GM08714 (cell line): ENCODE results near the gene KPNA3.
"Not testable (repeated sequence)": the region's sequence is repeated elsewhere in the genome, so short reads cannot be mapped to it uniquely, and the experiment has no call there.

ENCODE experiments used
- H3K4me3 ChIP-seq: fragments of 200-500 bp; sonication (Bioruptor generic); 2 replicates; pipeline ENCODE4 v1.5.1; 2014; ENCODE audit warnings: mild to moderate bottlenecking, low read length, inconsistent platforms
- ZNF274 ChIP-seq: IDR thresholded peaks from 2 replicates; pipeline ENCODE4 v1.6.1; 2012; ENCODE audit warnings: mild to moderate bottlenecking, low read depth, low read length

KPNA3 gene

DNA sequence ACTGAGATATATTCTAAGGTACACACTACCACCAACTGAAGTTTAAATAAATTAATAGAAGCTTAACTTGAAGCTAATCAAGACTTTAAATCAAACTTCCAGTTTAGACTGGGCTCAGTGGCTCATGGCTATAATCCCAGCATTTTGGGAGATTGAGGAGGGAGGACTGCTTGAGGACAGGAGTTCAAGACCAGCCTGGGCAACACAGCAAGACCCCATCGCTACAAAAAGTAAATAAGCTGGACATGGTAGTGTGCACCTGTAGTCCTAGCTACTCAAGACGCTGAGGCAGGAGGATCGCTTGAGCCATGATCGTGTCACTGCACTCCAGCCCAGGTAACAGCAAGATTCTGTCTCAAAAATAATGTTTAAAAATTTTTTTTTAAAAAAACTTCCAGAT lies 8.6 kb downstream of the KPNA3 start:
- no peak overlapping the region for H3K4me3 ChIP-seq
- TF ChIP-seq ZNF274: no peak

- TF ChIP-seq ZNF274: no peak
- no peak overlapping the region for H3K4me3 ChIP-seq
Measured at GRCh38 chr13:49782784-49783183, 9.7 kb downstream of the KPNA3 start.

GRCh38 chr13:49781806-49782205 lies 10.7 kb downstream of the KPNA3 start:
- no peak for TF ChIP-seq ZNF274
- no peak overlapping the region for H3K4me3 ChIP-seq

- H3K4me3 ChIP-seq: no peak overlapping the region
- no peak for TF ChIP-seq ZNF274
Measured at GRCh38 chr13:49779721-49780120, 12.8 kb downstream of the KPNA3 start.

DNA sequence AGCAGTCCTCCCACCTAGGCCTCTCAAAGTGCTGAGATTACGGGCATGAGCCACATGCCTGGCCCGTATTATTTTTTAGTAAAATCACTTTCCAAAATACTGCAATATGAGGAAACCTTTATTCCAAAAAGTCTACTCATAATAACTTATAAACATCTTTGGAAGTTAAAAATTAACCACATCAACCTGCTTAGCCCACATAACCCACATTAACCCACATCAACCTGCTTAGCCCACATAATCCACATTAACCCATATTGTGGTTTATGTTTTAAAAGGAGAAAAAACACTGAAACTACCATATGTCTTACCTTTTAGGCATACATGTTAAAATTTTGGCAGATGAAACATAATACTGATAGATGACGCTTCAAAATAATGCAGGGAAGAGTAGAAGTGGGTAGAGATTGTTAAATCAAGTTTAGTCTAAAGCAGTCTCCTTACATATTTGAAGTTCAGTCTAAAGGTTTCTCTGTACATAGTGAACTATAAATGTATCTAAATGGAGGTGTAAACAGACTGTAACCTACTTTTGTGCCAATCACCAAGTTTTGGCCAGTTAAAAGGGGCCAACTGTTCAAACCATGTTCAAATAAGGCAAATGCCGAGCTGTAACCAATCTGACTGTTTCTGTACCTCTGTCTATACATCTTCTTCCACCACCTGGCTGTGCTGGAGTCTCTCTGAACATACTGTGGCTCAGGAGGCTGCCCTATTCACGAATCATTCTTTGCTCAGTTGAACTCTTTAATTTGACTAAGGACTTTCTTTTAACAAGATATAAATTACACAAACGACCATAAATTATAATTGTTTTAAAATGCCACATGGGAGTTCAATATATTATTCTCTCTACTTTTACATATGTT lies 14.5 kb downstream of the KPNA3 start:
- no peak overlapping the region for H3K4me3 ChIP-seq
- TF ChIP-seq ZNF274: no peak

DNA sequence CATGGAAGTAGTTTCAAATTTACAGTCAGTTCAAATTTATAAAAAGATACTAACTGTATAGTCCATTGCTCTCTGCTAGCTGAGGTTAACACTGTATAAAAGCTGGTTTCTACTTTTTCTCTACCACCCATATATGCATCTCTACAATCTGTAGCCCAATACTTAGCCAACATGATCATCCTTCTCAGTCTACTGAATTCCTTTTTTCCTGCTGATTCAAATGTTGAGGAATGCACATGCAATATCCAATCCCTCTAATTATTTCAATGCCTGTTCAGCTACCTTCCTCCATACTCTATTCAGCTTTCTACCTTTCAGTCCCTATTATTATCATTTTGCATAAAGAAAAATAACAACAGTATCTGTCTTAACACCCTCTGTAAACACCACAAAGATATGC lies 15.6 kb downstream of the KPNA3 start:
- TF ChIP-seq ZNF274: no peak
- H3K4me3 ChIP-seq: no peak overlapping the region

GRCh38 chr13:49774376-49775005 lies 18.0 kb downstream of the KPNA3 start:
- H3K4me3 ChIP-seq: no peak overlapping the region
- no peak for TF ChIP-seq ZNF274

- TF ChIP-seq ZNF274: no peak
- H3K4me3 ChIP-seq: no peak overlapping the region
Measured at GRCh38 chr13:49772828-49773227, 19.7 kb downstream of the KPNA3 start.

- H3K4me3 ChIP-seq: not testable (repeated sequence)
Measured at GRCh38 chr13:49761811-49762210, 30.7 kb downstream of the KPNA3 start.

GRCh38 chr13:49760558-49760957 lies 31.9 kb downstream of the KPNA3 start:
- no peak overlapping the region for H3K4me3 ChIP-seq
- TF ChIP-seq ZNF274: no peak

DNA sequence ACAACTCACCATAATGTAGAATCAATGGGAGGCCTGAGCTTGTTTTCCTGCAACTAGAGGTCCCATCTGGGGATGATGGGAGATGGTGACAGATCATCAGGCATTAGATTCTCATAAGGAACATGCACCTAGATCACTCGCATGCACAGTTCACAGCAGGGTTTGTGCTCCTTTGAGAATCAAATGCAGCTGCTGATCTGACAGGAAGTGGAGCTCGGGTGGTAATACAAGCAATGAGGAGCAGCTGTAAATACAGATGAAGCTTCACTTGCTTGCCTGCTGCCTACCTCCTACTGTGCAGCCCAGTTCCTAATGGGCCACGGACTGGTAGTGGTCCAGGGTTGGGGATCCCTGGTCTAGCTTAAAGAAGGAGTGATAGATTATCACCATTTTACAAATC lies 33.0 kb downstream of the KPNA3 start:
- no peak overlapping the region for H3K4me3 ChIP-seq
- TF ChIP-seq ZNF274: no peak

DNA sequence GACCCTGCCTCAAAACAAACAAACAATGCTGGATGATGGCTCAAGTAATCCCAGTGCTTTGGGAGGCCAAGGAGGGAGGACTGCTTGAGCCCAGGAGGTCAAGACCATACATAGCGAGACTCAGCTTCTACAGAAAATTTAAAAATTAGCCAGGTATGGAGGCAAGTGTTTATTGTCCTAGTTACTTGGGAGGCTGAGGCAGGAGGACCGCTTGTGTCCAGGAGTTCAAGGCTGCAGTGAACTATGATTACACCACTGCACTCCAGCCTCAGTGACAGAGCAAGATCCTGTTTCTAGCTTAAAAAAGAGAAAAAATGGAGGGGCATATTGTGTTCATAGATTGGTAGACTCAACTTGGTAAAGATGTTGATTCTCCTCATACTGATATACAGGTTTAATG lies 36.2 kb downstream of the KPNA3 start:
- no peak overlapping the region for H3K4me3 ChIP-seq
- TF ChIP-seq ZNF274: no peak

DNA sequence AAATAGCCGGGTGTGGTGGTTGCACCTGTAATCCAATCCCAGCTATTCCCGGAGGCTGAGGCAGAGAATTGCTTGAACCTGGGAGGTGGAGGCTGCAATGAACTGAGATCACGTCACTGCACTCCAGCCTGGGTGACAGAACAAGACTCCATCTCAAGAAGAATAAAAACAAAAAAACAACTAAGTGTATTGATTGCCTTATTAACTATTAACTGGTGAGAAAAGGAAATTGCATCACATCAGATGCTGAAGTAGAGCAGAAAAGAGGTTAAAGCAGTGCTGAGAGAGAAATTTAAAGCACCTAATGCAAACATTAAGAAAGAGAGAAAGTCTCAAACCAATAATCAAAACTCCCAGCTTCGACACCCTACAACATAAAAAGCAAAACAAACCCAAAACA lies 38.3 kb downstream of the KPNA3 start:
- no peak for TF ChIP-seq ZNF274
- H3K4me3 ChIP-seq: no peak overlapping the region

GRCh38 chr13:49749848-49750247 lies 42.6 kb downstream of the KPNA3 start:
- no peak overlapping the region for H3K4me3 ChIP-seq
- TF ChIP-seq ZNF274: no peak

DNA sequence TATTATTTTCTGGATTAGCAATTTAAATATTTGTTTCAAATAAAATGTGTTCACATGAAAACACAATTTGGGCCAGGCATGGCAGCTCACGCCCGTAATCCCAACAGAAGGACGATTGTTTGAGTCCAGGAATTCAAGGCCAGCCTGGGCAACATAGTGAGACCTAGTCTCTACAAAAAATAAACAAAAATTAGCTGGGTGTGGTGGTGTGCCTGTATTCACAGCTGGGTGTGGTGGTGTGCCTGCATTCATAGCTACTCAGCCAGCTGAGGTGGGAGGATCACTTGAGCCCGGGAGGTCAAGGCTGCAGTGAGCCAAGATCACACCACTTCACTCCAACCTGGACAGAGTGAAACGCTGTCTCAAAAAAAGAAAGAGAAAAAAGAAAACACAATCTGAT lies 46.4 kb downstream of the KPNA3 start:
- no peak for TF ChIP-seq ZNF274
- no peak overlapping the region for H3K4me3 ChIP-seq
